HEK293 (cell line): ENCODE results near the gene IL1R1.
A peak's percentile ranks its signal among the peaks of the same experiment; 100 is the strongest.

Experiments used
- CTCF ChIA-PET: fragments of 350-600 bp; formaldehyde crosslinking; extraction: SDS; loops from one replicate; lab custom pipeline; 2021; ENCODE audit warnings: antibody characterized with exemption; lab: Yijun Ruan, JAX
- POLR2A ChIA-PET: fragments of 300-600 bp; formaldehyde crosslinking; extraction: SDS; loops from one replicate; lab custom pipeline; 2020; ENCODE audit warnings: antibody characterized with exemption, inconsistent platforms; lab: Yijun Ruan, JAX
- H3K27ac ChIP-seq: fragments of 200-500 bp; sonication (Bioruptor generic); 2 replicates; pipeline ENCODE4 v1.5.1; 2014; ENCODE audit warnings: low read depth, low read length, control low read depth, inconsistent platforms; ENCODE audit errors: extremely low read depth
- H3K36me3 ChIP-seq, 2 experiments: fragments of 200-500 bp in 1 of 2; sonication (Bioruptor generic) in 1 of 2; 1 replicate in 1 of 2; 2 replicates in 1 of 2; pipeline ENCODE4 v1.5.1; 2014 to 2017; ENCODE audit warnings: inconsistent platforms in 2 of 2, low read length in 2 of 2; ENCODE audit not compliant: control insufficient read depth in 2 of 2, insufficient read depth in 1 of 2
- H3K4me1 ChIP-seq: fragments of 200-500 bp; sonication (Bioruptor generic); 2 replicates; pipeline ENCODE4 v1.5.1; 2014; ENCODE audit warnings: mild to moderate bottlenecking, low read length, inconsistent platforms; ENCODE audit not compliant: control insufficient read depth, insufficient read depth
- H3K4me3 ChIP-seq: 2 replicates; pipeline ENCODE4 v1.5.1; 2011; ENCODE audit warnings: low read depth, mild to moderate bottlenecking, control low read depth, low read length, moderate library complexity
- H3K9me3 ChIP-seq: fragments of 200-500 bp; sonication (Bioruptor generic); 2 replicates; pipeline ENCODE4 v1.5.1; 2014; ENCODE audit warnings: low read depth, low read length, inconsistent platforms; ENCODE audit not compliant: control insufficient read depth, insufficient read depth
- BCL6B ChIP-seq: fragments of 450-650 bp; formaldehyde crosslinking; IDR thresholded peaks from 2 replicates; pipeline ENCODE4 v1.5.1; 2017; ENCODE audit warnings: missing biosample characterization, missing genetic modification characterization
- HIC1 ChIP-seq: fragments of 450-650 bp; formaldehyde crosslinking; IDR thresholded peaks from 2 replicates; pipeline ENCODE4 v1.5.1; 2016; ENCODE audit warnings: missing biosample characterization, missing genetic modification characterization
- HOXD13 ChIP-seq: sonication (generic); formaldehyde crosslinking; IDR thresholded peaks from 2 replicates; pipeline ENCODE4 v1.8.0; 2022; ENCODE audit warnings: missing genetic modification reagents, borderline replicate concordance
- OSR2 ChIP-seq: fragments of 450-650 bp; formaldehyde crosslinking; IDR thresholded peaks from 2 replicates; pipeline ENCODE4 v1.5.1; 2016; ENCODE audit warnings: missing biosample characterization, missing genetic modification characterization
- OVOL3 ChIP-seq: fragments of 450-650 bp; formaldehyde crosslinking; IDR thresholded peaks from 2 replicates; pipeline ENCODE4 v1.5.1; 2016; ENCODE audit warnings: missing biosample characterization, missing genetic modification characterization
- RBAK ChIP-seq: fragments of 450-650 bp; formaldehyde crosslinking; IDR thresholded peaks from 2 replicates; pipeline ENCODE4 v1.5.1; 2016; ENCODE audit warnings: missing biosample characterization, missing genetic modification characterization
- SETDB1 ChIP-seq: IDR thresholded peaks from one replicate; pipeline ENCODE4 v1.6.1; 2017; ENCODE audit warnings: mild to moderate bottlenecking, low read length, moderate library complexity, mixed read lengths; ENCODE audit not compliant: insufficient read length
- ZNF114 ChIP-seq: fragments of 450-650 bp; formaldehyde crosslinking; IDR thresholded peaks from 2 replicates; pipeline ENCODE4 v1.5.0; 2017; ENCODE audit warnings: missing biosample characterization, missing genetic modification characterization
- ZNF155 ChIP-seq: fragments of 450-650 bp; formaldehyde crosslinking; IDR thresholded peaks from 2 replicates; pipeline ENCODE4 v1.5.1; 2016; ENCODE audit warnings: missing biosample characterization, missing genetic modification characterization
- ZNF174 ChIP-seq: fragments of 450-650 bp; formaldehyde crosslinking; IDR thresholded peaks from 2 replicates; pipeline ENCODE4 v1.5.0; 2017; ENCODE audit warnings: missing biosample characterization, mild to moderate bottlenecking, missing genetic modification characterization
- ZNF214 ChIP-seq: fragments of 450-650 bp; formaldehyde crosslinking; IDR thresholded peaks from 2 replicates; pipeline ENCODE4 v1.5.1; 2017; ENCODE audit warnings: missing biosample characterization, mild to moderate bottlenecking, missing genetic modification characterization, borderline replicate concordance
- ZNF266 ChIP-seq: fragments of 450-650 bp; formaldehyde crosslinking; IDR thresholded peaks from 2 replicates; pipeline ENCODE4 v1.5.1; 2016; ENCODE audit warnings: missing biosample characterization, missing genetic modification characterization, low read depth
- ZNF335 ChIP-seq: fragments of 450-650 bp; formaldehyde crosslinking; conservative IDR thresholded peaks from 2 replicates; pipeline ENCODE4 v1.5.1; 2016; ENCODE audit warnings: missing biosample characterization, missing genetic modification characterization
- ZNF354C ChIP-seq: fragments of 450-650 bp; formaldehyde crosslinking; IDR thresholded peaks from 2 replicates; pipeline ENCODE4 v1.5.1; 2016; ENCODE audit warnings: missing biosample characterization, missing genetic modification characterization, low read depth, borderline replicate concordance
- ZNF362 ChIP-seq: fragments of 450-650 bp; formaldehyde crosslinking; IDR thresholded peaks from 2 replicates; pipeline ENCODE4 v1.5.1; 2016; ENCODE audit warnings: missing biosample characterization, missing genetic modification characterization
- ZNF426 ChIP-seq: fragments of 450-650 bp; formaldehyde crosslinking; IDR thresholded peaks from 2 replicates; pipeline ENCODE4 v1.5.1; 2017; ENCODE audit warnings: missing biosample characterization, missing genetic modification characterization, mild to moderate bottlenecking, inconsistent platforms, moderate library complexity
- ZNF530 ChIP-seq: fragments of 450-650 bp; formaldehyde crosslinking; IDR thresholded peaks from 2 replicates; pipeline ENCODE4 v1.5.1; 2016; ENCODE audit warnings: low read depth, missing biosample characterization, missing genetic modification characterization
- ZNF560 ChIP-seq: fragments of 450-650 bp; formaldehyde crosslinking; IDR thresholded peaks from 2 replicates; pipeline ENCODE4 v1.5.1; 2017; ENCODE audit warnings: missing biosample characterization, missing genetic modification characterization, borderline replicate concordance
- ZNF629 ChIP-seq: fragments of 450-650 bp; formaldehyde crosslinking; IDR thresholded peaks from 2 replicates; pipeline ENCODE4 v1.5.1; 2017; ENCODE audit warnings: missing biosample characterization, missing genetic modification characterization
- ZNF645 ChIP-seq: fragments of 450-650 bp; formaldehyde crosslinking; IDR thresholded peaks from 2 replicates; pipeline ENCODE4; 2016; ENCODE audit warnings: missing biosample characterization, missing genetic modification characterization
- ZNF692 ChIP-seq: fragments of 450-650 bp; formaldehyde crosslinking; IDR thresholded peaks from 2 replicates; pipeline ENCODE4 v1.5.1; 2016; ENCODE audit warnings: missing biosample characterization, missing genetic modification characterization

Gene IL1R1

GRCh38 chr2:102209474-102209873, 66.9 kb downstream of the IL1R1 start:
- CTCF ChIA-PET: interaction anchor here (1.2 to 1.3 kb wide), 2 partner anchors 31 to 239 kb away, joined by 3 read pairs; no protein-coding TSS in a partner anchor
- TF ChIP-seq HOXD13: no peak
- no peak for TF ChIP-seq OSR2 (tag by site-specific recombination)
- TF ChIP-seq RBAK: no peak
- no peak for TF ChIP-seq ZNF426 (tag by site-specific recombination)
- no peak for TF ChIP-seq ZNF629 (tag by site-specific recombination)
- no peak for TF ChIP-seq ZNF560 (tag by site-specific recombination)
- TF ChIP-seq ZNF114 (tag by site-specific recombination): no peak
- TF ChIP-seq OVOL3 (tag by site-specific recombination): no peak
- no peak for TF ChIP-seq ZNF530
- no peak for TF ChIP-seq ZNF354C (tag by site-specific recombination)
- TF ChIP-seq ZNF155 (tag by site-specific recombination): no peak
- no peak for TF ChIP-seq ZNF214 (tag by site-specific recombination)
- TF ChIP-seq ZNF645: no peak
- TF ChIP-seq HIC1 (tag by site-specific recombination): no peak
- no peak for TF ChIP-seq ZNF692 (tag by site-specific recombination)
- TF ChIP-seq BCL6B (tag by site-specific recombination): no peak
- no peak for TF ChIP-seq ZNF335 (tag by site-specific recombination)
- TF ChIP-seq ZNF362 (tag by site-specific recombination): no peak

GRCh38 chr2:102217032-102217431, 74.5 kb downstream of the IL1R1 start:
- ChIA-PET CTCF (interaction anchor here (1.2 kb wide), 1 partner anchor 24 kb away, joined by 4 read pairs; no protein-coding TSS in a partner anchor), POLR2A (no interaction called here)
- no peak overlapping the region for H3K4me3 ChIP-seq
- H3K4me1 ChIP-seq: no peaks in the 10 kb centered on the region
- TF ChIP-seq SETDB1 (peak; percentile 95), ZNF114 (tag by site-specific recombination) (no peak), ZNF174 (no peak), ZNF266 (tag by site-specific recombination) (no peak)
- TF ChIP-seq, all 188 proteins: peak for 1
- no peaks in the 10 kb centered on the region for H3K36me3 ChIP-seq
- H3K27ac ChIP-seq: no peak overlapping the region
- no peaks in the 10 kb centered on the region for H3K9me3 ChIP-seq

More at GRCh38 chr2:102209474-102209873, 66.9 kb downstream of the IL1R1 start:
- H3K4me3 ChIP-seq: no peak overlapping the region
- H3K27ac ChIP-seq: no peak overlapping the region
- no peaks in the 10 kb centered on the region for H3K4me1 ChIP-seq
- POLR2A ChIA-PET: no interaction called here
- no peaks in the 10 kb centered on the region for H3K36me3 ChIP-seq
- no peaks in the 10 kb centered on the region for H3K9me3 ChIP-seq
